NCI-H128 (cell line): ENCODE data around the gene GRAMD4.

Experiments
- DNase-seq: peaks from one replicate; lab custom pipeline; 2025; ENCODE audit not compliant: unreplicated experiment; lab: John Stamatoyannopoulos, UW

The GRAMD4 gene, protein sequence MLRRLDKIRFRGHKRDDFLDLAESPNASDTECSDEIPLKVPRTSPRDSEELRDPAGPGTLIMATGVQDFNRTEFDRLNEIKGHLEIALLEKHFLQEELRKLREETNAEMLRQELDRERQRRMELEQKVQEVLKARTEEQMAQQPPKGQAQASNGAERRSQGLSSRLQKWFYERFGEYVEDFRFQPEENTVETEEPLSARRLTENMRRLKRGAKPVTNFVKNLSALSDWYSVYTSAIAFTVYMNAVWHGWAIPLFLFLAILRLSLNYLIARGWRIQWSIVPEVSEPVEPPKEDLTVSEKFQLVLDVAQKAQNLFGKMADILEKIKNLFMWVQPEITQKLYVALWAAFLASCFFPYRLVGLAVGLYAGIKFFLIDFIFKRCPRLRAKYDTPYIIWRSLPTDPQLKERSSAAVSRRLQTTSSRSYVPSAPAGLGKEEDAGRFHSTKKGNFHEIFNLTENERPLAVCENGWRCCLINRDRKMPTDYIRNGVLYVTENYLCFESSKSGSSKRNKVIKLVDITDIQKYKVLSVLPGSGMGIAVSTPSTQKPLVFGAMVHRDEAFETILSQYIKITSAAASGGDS

DNA sequence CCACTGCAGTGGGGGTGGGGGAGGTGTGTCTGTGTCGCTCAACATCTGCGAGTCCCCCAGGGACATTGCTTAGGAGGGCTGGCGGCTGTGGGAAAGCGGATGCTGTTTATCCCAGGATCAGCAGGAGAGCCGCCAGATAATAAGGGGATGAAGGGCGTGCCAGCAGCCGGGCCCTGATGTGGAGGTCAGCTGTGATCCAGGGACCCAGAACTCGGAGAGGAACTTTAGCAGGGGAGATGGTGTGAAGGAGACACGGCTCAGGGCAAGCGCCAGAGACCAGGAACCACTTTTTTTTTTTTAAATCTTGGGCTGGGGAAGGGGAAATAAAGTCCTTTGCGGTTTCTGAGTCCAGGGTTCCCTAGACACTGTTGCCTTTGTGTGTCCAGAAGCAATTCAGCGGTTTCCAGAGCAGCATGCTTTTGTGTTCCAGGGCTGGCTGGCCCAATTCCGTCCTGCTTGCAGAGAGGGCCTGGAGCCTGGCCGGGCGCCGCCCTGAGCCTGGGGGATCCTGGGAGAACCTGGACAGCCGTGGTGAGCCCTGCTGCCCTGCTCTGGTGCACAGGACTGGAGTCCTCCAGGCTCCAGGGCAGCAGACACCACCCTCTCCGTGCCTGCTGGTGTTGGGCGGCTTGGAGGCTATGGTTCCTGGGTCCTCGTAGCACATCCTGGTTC lies at the start of gene GRAMD4:
Gene GRAMD4, plus strand, starts transcription at position 557 of the 672 bp plus-strand sequence. CDS start 6,414 bp downstream, outside the sequence.
- no peak for DNase-seq

DNA sequence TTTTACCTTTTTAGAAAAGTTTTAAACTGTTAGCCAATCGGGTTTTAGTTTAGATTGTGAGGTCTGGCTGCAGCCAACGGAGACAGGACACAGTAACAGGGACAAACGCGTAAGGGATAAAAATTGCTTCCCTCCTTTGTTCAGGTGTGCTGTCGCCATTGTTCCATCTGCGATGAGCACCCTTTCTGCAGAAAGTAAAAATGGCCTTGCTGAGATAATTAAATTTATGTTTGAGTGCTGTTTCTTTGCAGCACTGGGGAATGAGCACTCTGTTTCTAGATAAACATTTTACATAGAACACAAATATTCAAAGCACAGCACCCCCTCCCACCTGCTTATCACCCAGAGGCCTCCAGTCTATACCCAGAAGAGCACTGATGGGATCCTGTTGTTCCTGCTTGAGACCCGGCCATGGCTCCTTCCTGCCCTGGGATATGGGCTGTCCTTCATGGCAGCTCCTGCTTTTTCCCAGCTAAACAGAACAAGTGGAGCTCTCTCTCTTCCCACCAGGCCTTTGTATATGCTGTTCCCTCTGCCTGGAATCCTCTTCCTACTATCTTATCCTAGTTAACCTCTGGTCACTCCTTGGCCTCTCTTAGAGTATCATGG lies 48.4 kb upstream of the GRAMD4 start:
- no peak for DNase-seq

GRCh38 chr22:46572911-46573780 lies 47.0 kb upstream of the GRAMD4 start:
- no peak for DNase-seq

- no peak for DNase-seq
Observed at GRCh38 chr22:46573781-46574437, 46.3 kb upstream of the GRAMD4 start.

- DNase-seq, result no peak
Observed at GRCh38 chr22:46574438-46574992, 45.7 kb upstream of the GRAMD4 start.

DNA sequence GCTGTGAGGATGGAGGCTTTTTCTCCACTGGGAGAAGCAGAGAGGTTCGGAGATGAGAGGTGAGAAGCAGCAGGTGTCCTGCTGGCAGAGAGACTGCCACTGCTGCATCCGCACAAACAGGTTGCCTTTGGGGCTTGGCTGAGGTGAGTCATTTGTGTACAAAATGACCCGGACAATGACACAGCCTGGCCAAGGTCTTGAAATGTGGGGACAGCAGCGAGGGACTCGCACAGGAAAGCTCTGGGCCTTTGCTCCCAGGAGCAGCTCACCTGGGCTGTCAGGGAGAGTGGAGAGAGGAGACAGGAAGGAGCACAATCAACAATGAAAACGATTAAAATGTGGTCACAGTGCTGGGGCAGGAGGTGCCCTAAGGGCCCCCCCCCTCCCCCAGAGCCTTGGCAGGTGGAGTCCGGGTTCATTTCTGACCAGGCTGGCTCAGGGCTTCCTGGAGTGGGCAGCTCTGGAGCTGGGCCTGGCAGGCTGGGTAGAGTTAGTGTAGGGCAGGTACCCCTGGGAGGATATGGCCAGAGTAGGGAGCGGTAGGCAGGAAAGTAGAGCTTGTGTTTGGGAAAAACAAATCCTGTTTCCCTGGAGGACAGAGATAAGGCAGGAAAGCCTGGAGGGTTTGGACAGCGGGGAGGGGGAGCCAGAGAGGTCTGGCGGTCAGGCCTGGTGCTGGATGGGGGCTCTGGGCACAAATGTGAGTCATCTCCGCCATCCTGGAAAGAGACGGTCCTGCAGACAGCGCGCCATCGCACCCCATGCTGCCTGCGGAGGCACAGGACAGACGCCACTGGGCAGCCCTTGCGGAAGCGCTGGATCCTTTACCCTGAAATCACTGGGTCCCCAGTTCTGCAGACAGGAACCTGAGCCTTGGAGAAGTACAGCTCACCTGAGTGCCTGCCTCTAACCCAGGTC lies 44.9 kb upstream of the GRAMD4 start:
- no peak for DNase-seq

- DNase-seq, result no peak
Observed at GRCh38 chr22:46575911-46576555, 44.2 kb upstream of the GRAMD4 start.

DNA sequence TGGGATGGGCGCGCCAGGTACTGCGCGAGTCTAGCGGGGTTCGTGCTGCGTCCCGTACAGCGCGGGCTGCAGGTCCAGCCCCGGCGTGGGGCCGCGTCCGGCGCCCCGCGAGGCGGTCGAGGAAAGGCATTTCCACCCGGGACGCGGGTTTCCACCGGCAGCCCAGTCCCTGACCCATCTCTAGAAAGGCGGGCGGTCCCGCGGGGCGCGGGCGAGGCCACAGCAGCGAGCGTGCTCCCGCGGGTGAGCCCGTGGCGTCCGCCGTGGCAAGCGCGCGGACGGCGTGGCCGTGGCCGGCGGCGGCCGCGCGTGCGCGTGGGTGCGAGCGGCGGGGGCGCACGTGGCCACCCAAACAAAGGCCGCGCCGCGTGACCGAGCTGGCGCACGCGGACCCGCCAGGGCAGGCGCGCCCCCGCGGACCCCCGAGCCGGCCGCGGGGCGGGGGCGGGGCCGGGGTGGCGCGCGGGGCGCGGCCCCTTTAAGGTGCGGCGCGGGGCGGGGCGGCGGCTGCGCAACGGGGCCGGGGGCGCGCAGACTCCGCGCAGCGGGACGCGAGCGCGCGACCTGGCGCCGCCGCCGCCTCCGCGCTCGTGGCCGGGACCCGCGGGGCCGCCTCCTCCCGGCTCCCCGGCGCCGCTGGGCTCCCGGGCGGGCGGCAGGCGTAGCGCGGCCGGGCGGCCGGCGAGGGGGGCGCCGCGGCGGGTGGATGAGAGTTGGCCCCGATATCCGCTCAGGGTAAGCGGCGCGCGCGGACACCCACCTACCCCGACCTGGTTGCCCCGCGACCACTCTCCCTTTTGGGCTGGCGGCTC lies 43.4 kb upstream of the GRAMD4 start:
- no peak for DNase-seq

GRCh38 chr22:46577368-46578249 lies 42.6 kb upstream of the GRAMD4 start:
- DNase-seq, result no peak

DNA sequence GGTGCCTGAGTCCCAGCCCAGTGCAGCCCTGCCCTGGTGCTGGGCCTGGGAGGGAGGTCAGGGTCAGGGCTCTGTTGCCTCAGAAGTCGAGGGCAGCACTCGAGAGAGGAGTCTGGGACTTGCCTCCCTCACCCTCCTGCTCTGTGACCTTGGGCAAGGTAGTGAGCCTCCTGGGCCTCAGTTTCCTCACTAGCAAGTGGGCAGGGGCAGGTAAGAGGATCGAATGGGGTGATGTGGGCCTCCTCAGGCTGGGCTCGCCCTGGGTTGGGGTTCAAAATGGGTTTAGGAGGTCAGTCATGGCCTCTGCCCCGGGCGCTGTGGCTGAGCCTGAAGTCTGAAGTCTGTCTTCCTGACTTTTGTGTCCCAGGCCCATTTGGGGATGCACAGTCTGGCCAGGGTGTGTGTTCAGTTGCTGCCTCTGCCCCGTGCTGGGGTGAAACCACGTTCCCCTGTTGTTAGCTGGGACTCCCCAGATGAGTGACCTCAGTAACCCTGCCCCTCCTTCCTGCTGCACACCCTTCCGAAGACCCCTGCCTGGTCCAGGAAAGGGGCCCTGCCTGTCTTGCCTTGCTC lies 41.8 kb upstream of the GRAMD4 start:
- no peak for DNase-seq

GRCh38 chr22:46578824-46579561 lies 41.2 kb upstream of the GRAMD4 start:
- no peak for DNase-seq

DNA sequence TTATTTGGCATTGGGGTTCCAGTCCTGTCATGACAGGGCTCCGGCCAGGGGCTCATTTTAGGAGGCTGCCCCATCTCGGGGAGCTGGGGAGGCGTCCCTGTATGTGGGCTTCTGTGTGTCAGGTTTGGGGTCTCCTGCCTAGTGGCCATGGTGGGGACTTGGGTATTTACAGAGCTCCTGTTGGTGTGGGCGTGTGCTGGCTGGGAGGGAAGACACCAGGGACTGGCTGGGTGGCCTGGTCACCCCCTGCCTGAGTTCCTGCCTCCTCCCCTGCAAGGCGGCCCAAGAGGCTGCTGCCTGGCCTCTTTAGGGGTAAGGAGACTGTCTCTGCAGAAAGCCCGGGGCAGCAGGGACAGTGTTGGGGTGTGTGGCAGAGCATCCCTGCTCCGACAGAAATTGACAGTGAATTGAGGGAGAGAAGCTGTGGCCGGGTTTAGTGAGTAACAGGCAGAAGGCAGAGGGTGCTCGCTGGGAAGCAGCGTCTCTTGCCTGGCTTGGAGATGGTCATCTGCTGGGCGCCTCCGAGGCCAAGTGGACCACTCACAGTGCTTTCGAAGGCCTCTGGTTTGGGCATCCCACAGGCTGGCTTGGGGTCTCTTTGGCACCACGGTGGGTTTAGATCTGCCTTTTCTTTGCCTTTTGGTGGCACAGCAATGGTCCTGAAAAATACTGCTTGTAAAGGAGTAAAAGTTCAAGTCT lies 40.3 kb upstream of the GRAMD4 start:
- DNase-seq, result no peak

DNA sequence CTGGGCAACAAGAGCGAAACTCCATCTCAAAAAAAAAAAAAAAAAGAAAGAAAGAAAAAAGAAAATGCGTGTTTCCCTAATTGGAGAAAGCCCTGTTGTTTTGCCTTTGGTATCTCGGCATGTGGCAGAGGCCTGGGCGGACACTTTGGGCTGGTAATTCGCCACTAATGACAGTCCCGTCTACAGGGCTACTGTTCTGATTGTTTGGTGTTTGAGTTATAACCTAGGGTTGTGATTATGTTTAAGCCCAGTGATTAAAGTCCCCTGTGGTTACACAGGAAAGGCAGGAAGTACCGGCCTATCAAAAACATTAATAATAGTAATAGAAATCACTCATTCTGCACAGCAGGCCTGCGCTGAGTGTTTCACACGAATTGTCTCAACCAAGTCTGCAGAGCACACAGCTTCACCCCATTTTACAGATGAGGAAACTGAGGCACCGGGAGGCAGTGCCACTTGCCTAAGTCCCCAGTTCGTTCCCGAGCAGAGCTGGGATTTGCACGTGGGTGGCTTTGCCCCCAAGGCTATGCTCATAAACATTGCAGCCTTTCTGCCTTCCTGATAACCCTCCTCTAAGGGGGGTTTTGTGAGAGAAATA lies 39.1 kb upstream of the GRAMD4 start:
- no peak for DNase-seq

GRCh38 chr22:46581538-46582244 lies 38.5 kb upstream of the GRAMD4 start:
- DNase-seq, result no peak
